Activated CD4-positive, alpha-beta T cell treated with anti-CD3 and anti-CD28 coated beads, Interleukin-2, amount 50 U/mL, for 16 hours (primary cell): Measurements from ENCODE around the gene RNF41.
"Not testable (repeated sequence)": the region's sequence is repeated elsewhere in the genome, so short reads cannot be mapped to it uniquely, and the experiment has no call there.

Experiments used
- DNase-seq: peaks from one replicate; pipeline ENCODE4 v3.0.0-alpha.2; 2020

The RNF41 gene

GRCh38 chr12:56206452-56207166, 15.1 kb downstream of the RNF41 start:
- DNase-seq, result no peak

DNA sequence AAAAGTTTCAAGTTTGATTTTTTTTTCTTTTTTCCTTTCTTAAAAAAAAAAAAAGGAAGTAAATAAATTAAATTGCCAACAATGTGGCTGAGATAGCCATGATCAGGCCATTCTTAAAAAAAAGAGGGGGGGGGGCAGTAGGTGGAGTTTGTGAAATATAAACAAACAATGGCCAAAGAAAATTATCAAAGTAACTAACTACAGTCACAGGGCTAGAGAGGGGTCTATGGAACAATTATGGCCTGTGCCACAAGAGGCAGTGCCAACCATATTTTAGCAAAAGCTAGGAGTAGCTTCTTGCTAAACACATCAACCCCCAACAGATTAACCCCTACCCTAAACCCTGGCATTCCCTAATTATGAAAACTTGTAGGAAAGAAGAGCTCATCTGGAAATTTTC, 16.3 kb downstream of the RNF41 start:
- DNase-seq, result no peak

DNA sequence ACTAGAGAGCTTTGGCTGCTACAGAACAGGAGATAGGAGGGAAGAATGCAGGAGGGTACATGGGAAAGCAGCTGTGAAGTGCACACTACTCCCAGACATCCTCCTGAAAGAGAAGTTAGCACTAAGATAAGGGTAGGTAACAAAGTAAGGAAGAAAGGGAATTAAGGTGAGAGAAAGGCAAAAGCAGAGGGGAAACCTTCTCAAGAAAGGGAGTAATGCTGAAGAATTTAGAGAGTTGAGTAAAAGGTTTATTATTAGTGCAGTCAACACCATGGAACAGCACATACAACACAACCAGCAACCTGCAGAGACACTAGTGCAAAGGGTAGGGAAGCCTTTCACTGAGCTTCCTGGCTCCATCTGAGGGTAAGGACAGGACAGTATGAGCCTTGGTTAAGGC, 17.4 kb downstream of the RNF41 start:
- DNase-seq, result no peak

DNA sequence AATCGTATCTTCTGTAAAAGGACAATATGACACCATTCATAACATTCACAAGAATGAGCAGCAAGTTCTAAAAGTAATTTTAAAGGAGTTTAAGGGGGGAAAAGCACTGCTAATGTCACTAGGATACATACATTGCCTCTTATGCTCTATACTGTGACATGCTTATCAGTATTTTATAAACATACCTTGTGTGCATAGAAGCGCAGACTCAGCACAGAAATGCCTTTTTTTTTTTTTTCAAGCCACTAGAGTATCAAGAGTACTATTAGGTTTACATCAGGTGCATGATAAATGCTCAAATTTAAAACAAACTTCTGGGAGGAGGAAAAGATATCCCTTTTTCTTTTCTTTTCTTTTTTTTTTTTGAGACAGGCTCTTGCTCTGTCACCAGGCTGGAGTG, 18.9 kb downstream of the RNF41 start:
- DNase-seq, result no peak

GRCh38 chr12:56202366-56202765, 19.4 kb downstream of the RNF41 start:
- DNase-seq, result no peak

- DNase-seq, result no peak
These were observed 22.9 kb downstream of the RNF41 start for GRCh38 chr12:56198836-56199235.

DNA sequence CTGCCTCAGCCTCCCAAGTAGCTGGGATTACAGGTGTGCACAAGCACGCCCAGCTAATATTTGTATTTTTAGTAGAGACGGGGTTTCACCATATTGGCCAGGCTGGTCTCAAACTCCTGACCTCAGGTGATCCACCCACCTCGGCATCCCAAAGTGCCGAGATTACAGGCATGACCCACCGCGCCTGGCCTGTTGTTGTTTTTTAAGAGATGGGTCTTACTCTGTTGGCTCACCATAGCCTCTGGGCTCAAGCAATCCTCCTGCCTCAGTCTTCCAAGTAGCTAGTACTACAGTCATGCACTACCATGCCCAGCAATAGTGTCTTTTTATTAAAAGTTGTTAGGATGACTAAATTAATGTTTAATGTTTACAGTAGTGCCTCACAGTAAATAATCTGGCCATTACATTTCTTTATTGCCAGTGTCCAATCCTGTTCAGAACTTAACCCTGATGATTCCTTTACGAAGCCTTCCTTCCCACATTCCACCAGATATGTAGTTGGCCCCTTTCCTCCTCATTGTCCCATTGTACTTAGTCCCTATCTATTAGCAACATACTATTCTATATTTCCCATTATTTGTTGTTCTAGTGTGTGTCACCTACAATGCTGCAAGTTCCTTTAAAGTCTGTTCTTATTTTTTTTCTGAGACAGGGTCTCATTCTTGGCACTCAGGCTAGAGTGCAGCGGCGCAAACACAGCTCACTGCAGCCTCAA, 23.6 kb downstream of the RNF41 start:
- DNase-seq, result no peak

DNA sequence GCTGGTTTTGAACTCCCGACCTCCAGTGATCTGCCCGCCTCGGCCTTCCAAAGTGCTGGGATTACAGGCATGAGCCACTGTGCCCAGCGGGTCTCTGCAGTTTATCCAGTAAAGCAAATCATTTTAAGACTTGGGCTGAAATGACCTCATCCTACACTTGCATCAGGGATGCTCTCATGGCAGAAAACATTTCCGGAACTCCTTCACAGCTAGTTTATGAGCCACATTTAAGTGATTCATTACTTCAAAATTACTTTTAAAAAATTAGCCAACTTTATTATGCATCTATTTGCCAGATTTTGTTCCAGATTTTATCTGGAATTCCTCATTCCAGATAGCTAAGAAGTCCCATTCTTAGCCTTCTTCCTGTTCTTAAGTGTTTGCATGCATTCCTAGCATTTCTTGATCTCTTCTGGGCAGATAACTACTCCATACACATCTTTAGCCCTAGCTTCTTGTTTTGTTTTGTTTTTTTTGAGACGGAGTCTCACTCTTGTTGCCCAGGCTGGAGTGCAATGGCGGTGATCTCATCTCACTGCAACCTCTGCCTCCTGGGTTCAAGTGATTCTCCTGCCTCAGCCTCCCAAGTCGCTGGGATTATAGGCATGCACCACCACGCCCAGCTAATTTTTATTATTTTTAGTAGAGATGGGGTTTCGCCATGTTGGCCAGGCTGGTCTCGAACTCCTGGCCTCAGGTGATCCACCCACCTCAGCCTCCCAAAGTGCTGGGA, 24.7 kb downstream of the RNF41 start:
- DNase-seq, result not testable (repeated sequence)

DNA sequence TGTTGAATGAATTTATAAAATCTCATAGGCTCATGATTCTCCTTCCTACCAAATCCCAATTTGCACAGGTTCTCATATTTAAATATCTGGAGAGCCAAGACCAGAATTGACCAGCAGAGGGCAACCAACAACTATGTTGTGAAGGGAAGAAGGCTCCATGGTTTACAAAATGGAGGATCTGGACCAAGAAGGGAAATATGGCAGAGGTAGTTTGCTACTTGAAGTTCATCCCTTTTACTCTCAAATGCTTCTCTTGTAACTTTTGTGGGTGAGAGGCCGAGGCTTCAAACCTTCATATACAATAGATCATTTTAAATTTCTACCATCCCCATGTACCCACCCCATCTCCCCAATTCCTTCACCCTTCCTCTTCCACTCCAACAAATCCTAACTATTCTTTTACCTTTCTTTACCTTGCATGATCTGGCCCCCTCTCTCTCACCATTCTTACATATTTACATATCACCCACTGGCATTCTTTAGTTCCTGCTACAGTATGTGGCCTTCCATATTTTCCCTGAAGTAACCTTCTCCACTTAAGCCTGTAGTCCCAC, 28.6 kb downstream of the RNF41 start:
- DNase-seq, result peak; percentile 86

DNA sequence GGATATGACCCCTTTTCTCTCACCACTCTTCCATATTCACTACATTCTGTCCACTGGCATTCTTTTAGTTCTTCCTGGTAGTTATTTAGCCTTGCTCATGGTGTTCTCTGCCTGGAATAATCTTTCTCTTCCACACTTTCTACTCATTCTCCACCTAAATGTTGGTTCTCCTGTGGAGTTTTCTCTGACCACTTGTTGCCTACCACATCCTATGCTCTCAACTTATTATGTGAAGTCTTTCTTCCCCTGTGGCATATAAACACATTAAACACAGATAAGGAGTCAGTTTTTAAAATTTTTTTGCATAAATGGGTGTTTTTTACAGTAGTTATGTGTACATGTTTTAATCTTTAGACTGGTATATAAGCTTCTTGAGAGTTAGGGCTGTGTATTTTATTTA, 29.1 kb downstream of the RNF41 start:
- DNase-seq, result no peak

- no peak for DNase-seq
These were observed 31.0 kb downstream of the RNF41 start for GRCh38 chr12:56190695-56191155.

- peak; percentile 94 for DNase-seq
These were observed 31.6 kb downstream of the RNF41 start for GRCh38 chr12:56189918-56190694.

- peak; percentile 87 for DNase-seq
These were observed 32.4 kb downstream of the RNF41 start, which contains the start of gene SMARCC2 for GRCh38 chr12:56189099-56189917. Gene SMARCC2, minus strand, starts transcription at chr12:56189483. Its CDS starts 22 bp downstream, at chr12:56189461.

DNA sequence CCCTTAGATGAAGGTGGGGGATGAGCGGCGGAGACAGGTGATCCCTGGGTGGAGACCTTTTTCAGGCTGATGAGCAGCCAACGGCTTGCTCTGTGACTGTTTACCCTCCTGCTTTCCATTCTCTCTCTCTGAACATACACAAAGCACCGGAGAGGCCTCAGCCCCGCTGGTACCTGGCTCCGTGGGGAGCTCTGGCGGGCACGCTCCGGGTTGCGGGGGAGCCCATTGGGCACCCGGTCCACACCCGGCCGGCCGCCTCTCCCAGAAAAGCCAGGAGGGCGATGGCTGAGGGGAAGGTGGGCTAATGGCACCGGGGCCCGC, 33.0 kb downstream of the RNF41 start:
- DNase-seq, result peak; percentile 11

GRCh38 chr12:56188131-56188777, 33.5 kb downstream of the RNF41 start:
- peak; percentile 16 for DNase-seq

GRCh38 chr12:56186957-56187356, 34.8 kb downstream of the RNF41 start:
- DNase-seq, result no peak

- no peak for DNase-seq
These were observed 43.4 kb downstream of the RNF41 start for GRCh38 chr12:56178347-56178746.

- no peak for DNase-seq
These were observed 48.9 kb downstream of the RNF41 start for GRCh38 chr12:56172839-56173238.

- no peak for DNase-seq
These were observed 52.4 kb downstream of the RNF41 start for GRCh38 chr12:56169229-56169759.

DNA sequence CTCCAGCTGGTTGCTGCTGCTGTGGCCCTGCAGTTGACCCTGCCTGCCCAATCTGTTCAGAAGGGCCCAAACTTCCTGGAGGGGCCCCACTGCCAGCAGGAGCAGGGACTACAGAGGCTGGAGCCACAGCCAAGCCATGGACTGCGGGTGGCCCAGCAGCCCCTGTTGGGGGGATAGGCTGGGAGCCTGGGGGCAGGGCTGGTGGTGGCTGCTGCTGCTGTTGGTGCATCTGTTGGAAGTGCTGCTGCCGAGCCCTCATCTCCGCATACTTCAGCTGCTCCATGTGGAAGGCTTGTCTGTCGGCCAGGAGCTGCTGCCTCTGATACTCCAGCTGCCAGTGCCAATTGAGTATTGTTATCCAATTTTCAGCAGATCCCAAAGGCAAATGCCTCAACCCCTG, 56.4 kb downstream of the RNF41 start:
- no peak for DNase-seq

- DNase-seq, result no peak
These were observed 57.4 kb downstream of the RNF41 start for GRCh38 chr12:56164345-56164729.
